ENCODE measurements around the gene LTB4R.
A peak's percentile ranks its signal among the peaks of the same experiment; 100 is the strongest.
"Not testable (repeated sequence)": the region's sequence is repeated elsewhere in the genome, so short reads cannot be mapped to it uniquely, and the experiment has no call there.

Gene LTB4R

GRCh38 chr14:24348186-24348585, 36.9 kb downstream of the LTB4R start:
- no peak for DNase-seq

DNA sequence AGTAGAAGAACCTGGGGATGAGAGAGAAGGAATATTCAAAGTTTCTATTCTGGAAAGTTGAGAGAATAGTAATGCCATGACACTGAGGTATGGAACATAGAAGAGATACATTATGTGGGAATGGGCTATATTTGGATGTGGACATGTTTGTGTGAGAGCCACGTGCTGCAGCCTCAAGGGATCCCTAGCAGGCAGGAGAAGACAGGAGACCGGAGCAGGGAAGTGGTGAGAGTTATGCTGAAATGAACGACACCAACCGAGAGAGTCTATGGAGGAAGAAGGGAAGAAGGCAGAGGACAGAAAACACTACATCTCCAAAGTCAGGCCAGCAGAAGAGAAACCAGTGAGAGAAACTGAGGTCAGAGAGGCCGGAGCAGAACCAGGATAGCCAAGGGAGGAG, 38.4 kb downstream of the LTB4R start:
- no peak for DNase-seq

DNA sequence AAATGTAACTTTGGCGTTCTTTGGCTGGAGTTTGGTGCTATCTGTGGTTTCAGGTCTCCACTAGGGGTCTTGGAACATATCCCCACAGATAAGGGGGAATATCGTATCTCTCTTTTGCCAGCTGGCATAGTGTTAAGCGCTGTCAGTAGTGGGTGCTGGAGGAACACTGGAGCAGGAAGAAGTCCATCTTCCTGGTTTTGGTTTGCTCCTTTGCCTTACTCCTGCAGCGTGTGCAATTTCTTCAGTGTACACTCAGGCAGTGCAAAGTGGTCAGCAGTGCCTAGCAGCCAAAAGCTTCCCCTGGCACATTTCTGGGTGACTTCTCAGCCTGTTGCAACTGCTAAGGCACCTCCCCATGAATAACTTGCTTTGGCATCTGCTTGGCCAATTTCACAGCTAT, 40.2 kb downstream of the LTB4R start:
- peak; percentile 46 to 84 for DNase-seq

DNA sequence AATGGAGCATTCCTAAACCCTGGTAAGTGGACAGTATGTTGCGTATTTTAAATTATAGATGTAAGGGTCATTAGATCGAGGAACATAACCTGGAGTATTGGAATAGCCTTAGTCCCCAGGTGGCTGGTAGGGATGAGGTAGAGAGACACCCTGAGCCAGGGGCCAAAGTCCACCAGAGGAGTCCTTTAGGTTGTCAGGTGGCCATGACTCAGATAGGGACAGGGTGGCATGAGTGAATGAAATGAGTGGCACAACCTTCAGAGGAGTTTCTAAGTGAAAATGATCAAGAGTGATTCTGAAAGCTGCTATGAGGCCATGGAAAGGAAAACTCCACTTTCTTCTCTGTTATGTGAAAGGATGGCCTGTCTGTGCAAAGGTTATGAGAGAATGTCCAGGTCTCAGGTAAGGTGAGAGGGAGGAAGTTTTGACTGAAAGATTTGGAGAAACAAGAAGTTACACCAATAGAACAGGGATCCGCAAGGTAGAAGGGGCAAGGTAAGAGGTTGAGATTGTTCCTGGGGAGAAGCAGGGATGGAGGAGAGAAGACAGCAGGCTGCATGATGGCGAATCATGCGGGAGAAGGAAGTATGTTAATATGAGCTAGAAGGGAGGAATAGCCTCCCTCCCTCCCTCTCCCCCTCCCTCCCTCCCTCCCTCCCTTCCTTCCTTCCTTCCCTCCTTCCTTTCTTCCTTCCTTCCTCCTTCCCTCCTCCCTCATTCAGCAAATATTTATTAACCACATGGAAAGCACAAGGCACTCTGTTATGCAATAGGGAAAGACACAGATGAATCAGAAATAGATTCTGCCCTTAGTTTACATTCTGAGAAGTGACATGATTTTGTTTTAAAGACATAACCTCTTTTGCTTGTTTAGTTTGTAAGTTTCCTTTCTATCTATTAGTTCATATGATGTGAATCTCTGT, 42.5 kb downstream of the LTB4R start:
- DNase-seq = no peak

DNA sequence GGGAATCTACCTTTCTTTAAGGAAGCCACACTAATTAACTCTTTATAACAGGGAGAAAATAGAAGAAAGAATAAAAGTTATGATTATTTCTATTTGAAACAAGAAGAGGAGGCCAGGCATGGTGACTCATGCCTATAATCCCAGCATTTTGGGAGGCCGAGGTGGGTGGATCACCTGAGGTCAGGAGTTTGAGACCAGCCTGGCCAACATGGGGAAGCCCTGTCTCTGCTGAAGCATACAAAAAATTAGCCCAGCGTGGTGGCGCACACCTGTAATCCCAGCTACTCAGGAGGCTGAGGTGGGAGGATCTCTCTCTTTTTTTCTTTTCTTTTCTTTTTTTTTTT, 43.2 kb downstream of the LTB4R start:
- DNase-seq = not testable (repeated sequence)

DNA sequence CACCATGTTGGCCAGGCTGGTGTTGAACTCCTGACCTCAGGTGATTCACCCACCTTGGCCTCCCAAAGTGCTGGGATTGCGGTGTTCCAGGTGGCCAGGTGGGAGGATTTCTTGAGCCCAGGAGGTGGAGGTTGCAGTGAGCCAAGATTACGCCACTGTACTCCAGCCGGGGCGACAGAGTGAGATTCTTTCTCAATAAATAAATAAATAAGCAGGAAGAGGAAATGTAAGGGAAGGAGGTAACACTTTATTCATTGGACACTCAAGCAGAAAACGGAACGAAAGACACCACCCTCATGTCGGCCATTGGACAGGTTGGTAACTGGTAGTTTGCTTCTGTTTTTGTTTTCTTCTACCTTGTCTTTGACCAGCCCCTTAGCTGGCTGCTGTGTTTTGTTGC, 43.7 kb downstream of the LTB4R start:
- DNase-seq = no peak

DNA sequence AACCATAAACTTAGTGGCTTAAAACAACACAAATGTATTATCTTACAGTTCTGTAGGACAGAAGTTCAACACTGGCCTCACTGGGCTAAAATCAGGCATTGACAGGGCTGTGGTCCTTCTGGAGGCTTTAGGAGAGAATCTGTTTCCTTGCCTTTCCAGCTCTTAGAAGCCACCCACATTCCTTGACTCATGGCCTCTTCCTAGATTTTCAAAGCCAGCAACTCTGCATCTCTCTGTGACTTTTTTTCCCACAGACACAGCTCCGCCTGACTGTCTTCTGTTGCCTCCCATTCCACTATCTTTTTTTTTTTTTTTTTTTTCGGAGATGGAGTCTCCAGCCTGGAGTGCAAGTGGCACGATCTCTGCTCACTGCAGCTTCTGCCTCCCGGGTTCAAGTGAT, 44.9 kb downstream of the LTB4R start:
- DNase-seq = no peak

GRCh38 chr14:24360281-24360680, 49.0 kb downstream of the LTB4R start:
- DNase-seq = no peak

DNA sequence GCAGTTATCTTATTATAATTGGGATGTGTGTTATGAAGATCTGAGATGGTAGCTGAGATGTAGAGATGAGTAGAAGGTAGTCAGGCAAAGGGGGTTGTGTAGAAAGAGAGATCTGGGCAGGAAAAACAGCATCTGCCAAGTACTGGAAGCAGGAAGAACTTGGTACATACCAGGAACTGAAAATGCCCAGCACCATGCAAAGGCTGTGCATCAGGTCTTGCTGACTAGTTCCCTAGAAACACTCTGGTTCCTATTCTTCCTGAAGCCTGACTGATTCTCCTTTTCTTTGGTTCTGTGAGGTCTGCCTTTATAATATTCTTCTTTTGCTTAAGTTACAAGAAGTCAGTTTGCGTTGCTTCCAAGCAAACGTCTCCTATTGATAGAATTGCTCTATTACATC, 50.0 kb downstream of the LTB4R start:
- DNase-seq = no peak

DNA sequence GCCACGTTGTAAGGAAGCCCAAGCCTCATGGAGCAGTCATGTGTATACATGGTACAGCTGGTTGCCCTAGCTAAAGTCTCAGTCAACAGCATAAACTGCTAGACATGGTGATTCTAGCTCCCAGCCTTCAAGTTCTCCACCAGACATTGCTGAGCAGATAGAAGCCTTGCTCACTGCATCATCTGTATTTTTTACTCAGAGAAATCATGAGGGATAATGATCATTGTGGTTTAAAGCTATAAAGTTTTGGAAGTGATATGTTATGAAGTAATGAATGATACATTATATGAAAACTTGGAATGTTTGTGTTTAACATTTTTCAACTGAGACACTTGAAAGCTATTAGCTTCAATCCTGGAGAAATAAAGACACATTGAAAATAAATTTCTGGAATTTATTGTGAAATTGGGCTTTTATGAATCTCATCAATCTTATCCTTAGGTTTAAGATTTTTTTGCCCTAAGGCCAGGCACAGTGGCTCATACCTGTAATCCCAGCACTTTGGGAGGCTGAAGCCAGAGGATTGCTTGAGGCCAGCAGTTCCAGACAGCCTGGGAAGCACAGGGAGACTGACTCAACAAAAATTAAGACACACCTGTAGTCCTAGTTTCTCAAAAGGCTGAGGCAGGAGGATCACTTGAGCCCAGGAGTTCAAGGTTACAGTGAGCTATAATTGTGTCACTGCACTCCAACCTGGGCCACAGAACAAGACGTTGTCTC, 51.1 kb downstream of the LTB4R start:
- no peak for DNase-seq

DNA sequence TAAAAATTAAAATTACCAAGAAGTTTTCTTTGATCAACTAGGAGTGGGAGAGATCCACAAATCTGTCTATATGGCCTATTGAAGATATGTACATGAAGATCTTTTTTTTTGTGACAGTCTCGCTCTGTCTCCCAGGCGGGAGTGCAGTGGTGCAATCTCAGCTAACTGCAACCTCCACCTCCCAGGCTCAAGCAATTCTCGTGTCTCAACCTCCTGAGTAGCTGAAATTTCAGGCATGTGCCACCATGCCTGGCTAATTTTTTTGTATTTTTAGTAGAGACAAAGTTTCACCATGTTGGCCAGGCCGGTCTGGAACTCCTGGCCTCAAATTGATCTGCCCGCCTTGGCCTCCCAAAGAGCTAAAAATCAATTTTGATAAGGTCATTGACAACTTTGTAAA, 52.1 kb downstream of the LTB4R start:
- no peak for DNase-seq

DNA sequence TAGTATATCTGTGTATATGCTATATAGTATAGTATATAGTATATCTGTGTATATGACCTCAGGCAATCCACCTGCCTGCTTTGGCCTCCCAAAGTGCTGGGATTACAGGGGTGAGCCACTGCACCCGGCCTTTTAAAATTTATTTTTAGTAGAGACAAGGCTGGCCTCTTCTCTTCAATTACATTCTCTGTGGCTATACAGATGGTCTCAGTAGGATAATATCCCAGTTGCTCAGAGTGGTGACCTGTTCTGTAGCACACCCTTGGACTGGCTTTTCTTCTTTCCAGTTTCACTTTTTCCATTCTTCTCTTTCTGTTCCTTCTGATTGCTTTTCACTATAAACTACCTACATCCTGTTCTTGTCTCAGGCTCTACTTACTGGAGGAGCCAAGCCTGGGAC, 53.5 kb downstream of the LTB4R start:
- no peak for DNase-seq

GRCh38 chr14:24365600-24366412, 54.5 kb downstream of the LTB4R start:
- peak; percentile 96 to 98 for DNase-seq

- peak in 1 of 2 experiments; percentile 75 for DNase-seq
Measured at GRCh38 chr14:24366413-24366720, 55.1 kb downstream of the LTB4R start.

DNA sequence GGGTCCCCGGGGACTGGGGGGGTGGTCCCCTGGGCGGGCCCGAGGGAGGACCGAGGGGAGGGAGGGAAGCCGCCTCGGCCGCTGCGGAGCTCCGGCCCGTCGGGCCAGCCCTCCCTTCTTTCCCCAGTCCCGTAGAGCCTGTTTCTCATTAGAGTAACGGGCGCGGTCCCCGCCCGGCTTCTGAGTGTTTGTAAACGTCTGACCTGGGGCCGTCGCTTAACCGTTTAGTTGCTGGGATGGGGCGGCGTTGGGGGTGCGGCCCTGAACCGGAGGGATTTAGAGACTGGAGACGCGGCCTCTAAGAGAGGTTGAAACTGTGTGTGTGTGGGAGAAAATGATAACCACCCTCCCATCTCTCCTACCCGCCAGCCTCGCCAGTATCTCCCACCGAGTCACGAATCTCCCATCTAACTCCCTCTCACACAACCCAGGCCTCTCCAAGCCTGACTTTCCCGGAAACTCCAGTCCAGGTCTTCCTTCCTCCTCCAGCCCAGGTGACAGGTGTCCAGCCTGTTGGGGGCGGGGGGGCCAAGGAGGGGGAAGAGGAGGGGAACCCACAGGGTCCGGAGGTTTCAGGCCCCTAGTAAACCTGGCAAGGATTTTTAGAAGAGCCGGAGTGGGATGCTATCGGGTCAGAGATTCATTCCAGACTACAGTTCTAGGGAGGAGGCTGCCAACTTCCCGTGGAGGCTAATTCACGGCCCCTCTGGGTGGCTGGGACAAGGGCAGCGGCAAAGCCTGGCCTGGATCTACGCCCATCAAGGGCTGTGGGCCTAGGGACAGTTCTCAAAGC, 55.6 kb downstream of the LTB4R start:
- peak; percentile 100 for DNase-seq
